ENCODE data around the gene CECR2.
"Not testable (repeated sequence)": the region's sequence is repeated elsewhere in the genome, so short reads cannot be mapped to it uniquely, and the experiment has no call there.

Gene CECR2

GRCh38 chr22:17523925-17524324 lies 154.7 kb downstream of the CECR2 start:
- no peak for DNase-seq

GRCh38 chr22:17536269-17536668 lies 167.0 kb downstream of the CECR2 start:
- no peak for DNase-seq

GRCh38 chr22:17537155-17537554 lies 167.9 kb downstream of the CECR2 start:
- DNase-seq, result no peak

- DNase-seq, result no peak
Measured at GRCh38 chr22:17540481-17540880, 171.2 kb downstream of the CECR2 start.

- DNase-seq, result no peak
Measured at GRCh38 chr22:17541476-17541875, 172.2 kb downstream of the CECR2 start.

- no peak for DNase-seq
Measured at GRCh38 chr22:17542452-17542851, 173.2 kb downstream of the CECR2 start.

GRCh38 chr22:17548010-17548755 lies 178.9 kb downstream of the CECR2 start:
- no peak for DNase-seq

- DNase-seq, result no peak
Measured at GRCh38 chr22:17548756-17549035, 179.4 kb downstream of the CECR2 start.

GRCh38 chr22:17549183-17549582 lies 179.9 kb downstream of the CECR2 start:
- DNase-seq, result no peak

- no peak for DNase-seq
Measured at GRCh38 chr22:17549655-17550054, 180.4 kb downstream of the CECR2 start.

GRCh38 chr22:17552737-17553136 lies 183.5 kb downstream of the CECR2 start:
- no peak for DNase-seq

- DNase-seq, result no peak
Measured at GRCh38 chr22:17554814-17555213, 185.6 kb downstream of the CECR2 start.

GRCh38 chr22:17559188-17559587 lies 189.9 kb downstream of the CECR2 start:
- no peak for DNase-seq

GRCh38 chr22:17562906-17563870 lies 193.9 kb downstream of the CECR2 start, which contains the start of gene SLC25A18:
TSS of gene SLC25A18 (plus strand) at chr22:17563498. CDS start at chr22:17579945, 16,447 bp downstream.
- DNase-seq, result no peak

GRCh38 chr22:17563936-17564391 lies 194.7 kb downstream of the CECR2 start:
- DNase-seq, result no peak

- DNase-seq, result not testable (repeated sequence)
Measured at GRCh38 chr22:17566016-17566687, 196.9 kb downstream of the CECR2 start.

GRCh38 chr22:17566776-17567175 lies 197.5 kb downstream of the CECR2 start:
- DNase-seq, result no peak

GRCh38 chr22:17569971-17570511 lies 200.8 kb downstream of the CECR2 start:
- DNase-seq, result no peak

- DNase-seq, result no peak
Measured at GRCh38 chr22:17570851-17571631, 201.8 kb downstream of the CECR2 start.

- no peak for DNase-seq
Measured at GRCh38 chr22:17575151-17575550, 205.9 kb downstream of the CECR2 start.

- DNase-seq, result no peak
Measured at GRCh38 chr22:17575681-17576080, 206.4 kb downstream of the CECR2 start.

GRCh38 chr22:17576470-17576869 lies 207.2 kb downstream of the CECR2 start:
- no peak for DNase-seq

Data from activated CD4-positive, alpha-beta T cell treated with anti-CD3 and anti-CD28 coated beads, Interleukin-2, amount 50 U/mL, for 48 hours (primary cell).